ELR (cell line): Measurements from ENCODE around the gene AFDN.
A peak's percentile ranks its signal among the peaks of the same experiment; 100 is the strongest.

Experiments used
- DNase-seq: peaks from one replicate; pipeline ENCODE4 v3.0.0-alpha.2; 2015; ENCODE audit warnings: low read depth

The AFDN gene

GRCh38 chr6:167879612-167880011 is 52.9 kb downstream of the AFDN start:
- no peak for DNase-seq

DNA sequence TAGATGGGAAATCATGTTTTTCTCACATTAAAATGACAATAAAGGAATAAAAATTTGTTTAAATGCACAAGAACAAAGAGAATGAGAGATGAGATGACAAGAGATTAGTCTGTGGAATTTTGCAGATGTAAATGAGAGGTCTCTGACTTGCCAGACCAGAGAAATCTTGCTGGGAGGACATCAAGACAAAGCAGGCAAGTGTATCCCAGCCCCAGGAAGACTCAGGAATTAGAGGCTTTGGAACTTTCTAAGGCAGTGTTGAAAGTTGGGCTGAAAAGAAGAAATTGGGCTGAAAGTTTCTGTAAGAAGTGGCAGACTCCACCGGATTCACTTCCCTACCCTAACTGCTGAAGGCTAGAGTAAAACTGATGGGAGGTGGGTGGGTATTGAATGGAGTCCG is 54.6 kb downstream of the AFDN start:
- DNase-seq: no peak

DNA sequence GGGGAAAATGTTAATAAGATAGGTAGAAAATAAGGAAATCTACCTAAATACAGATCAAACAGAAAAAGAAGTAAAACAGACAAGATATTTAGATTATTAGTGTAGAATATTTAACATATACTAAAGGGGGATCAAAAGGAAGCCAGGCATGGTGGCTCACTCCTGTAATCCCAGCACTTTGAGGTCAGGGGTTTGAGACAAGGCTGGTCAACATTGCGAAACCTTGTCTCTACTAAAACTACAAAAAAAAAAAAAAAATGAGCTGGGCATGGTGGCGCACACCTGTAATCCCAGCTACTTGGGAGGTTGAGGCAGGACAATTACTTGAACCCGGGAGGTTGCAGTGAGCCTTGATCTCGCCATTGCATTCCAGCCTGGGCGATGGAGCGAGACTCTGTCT is 55.5 kb downstream of the AFDN start:
- DNase-seq: no peak

- no peak for DNase-seq
Observed at GRCh38 chr6:167888098-167888497, 61.4 kb downstream of the AFDN start.

- DNase-seq: peak; percentile 75
Observed at GRCh38 chr6:167892835-167893815, 66.4 kb downstream of the AFDN start.

DNA sequence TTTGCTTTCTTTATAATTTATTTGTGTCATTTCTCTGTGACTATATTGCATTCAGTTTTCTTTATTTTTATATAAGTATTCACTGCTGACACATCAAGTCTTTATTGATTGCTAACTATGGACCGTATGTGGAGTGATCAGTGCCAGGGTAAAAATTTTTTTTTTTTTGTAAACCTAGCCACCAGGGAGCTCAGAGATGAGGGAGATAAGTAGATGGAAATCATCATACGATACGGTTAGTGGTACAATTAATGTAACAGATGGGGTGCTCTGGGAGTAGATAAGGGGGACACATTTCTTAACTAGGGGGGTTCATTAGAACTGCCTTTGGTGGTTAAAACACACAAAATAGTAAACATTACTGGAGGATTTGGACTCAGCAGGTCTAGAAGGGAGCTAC is 68.3 kb downstream of the AFDN start:
- no peak for DNase-seq

- no peak for DNase-seq
Observed at GRCh38 chr6:167896648-167897047, 69.9 kb downstream of the AFDN start.

DNA sequence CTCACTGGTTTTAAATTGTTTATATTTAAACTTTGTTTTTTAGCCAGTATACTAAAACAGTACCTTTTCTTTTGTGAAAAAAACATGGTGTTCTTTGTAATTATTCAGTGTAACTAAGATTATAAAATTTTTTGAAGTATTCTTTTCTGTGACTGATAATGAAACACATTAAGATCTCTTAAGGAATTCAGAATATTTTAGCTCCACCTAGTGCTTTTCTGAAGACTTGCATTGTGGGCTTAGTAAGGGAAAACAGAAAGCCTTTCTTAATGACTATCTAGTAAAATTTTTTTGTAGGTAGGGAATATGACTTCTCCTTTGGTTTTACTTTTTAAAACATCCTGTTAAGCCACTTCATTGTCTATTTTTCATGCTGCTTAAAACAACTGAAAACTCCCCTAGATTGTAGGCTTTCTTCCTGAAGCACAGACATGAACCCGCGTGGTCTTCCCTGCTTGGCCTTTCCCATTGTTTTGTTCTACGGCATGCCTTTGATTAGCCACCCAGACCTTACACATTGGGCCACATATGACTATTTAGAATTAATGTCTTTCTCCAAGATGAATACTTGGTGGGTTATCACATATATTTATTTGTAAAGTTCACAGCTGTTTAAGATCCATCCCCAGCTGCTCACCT is 72.1 kb downstream of the AFDN start:
- peak; percentile 69 for DNase-seq

DNA sequence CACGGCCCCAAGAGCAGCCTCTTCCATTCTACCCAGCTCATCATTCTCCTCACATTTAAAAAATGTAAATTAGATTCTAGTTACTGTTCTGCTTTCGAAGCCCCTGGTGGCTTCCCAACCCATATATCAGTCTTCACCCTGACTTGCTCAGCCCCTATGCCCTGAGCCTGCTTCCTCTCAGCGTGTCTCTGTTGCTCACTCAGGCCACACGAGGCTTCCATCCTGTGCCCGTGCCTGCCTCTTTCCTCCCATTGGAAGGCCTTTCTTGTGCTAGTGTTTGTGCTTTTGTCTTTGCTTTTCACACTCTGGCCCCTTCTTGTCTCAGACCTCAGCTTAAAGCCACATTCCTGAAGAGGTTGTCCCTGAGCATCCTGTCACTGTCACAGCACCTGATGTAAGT is 78.1 kb downstream of the AFDN start:
- no peak for DNase-seq

DNA sequence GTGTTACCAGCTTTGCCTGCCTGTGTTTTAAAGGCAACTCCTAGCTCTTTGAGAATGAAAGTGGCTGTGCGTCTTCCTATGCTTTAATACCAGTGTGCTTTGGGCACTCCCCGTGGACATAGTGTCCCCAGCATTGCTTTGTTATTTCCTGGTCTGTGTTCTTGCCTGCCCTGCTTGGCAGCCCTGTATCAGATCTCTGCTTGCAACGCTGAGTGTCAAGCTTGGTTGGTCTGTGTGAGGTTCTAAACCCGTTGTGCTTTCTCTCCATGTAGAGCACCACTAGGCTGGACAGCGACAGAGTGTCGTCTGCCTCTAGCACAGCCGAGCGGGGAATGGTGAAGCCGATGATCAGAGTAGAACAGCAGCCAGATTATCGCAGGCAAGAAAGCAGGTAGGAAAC is 80.2 kb downstream of the AFDN start:
- DNase-seq: no peak

DNA sequence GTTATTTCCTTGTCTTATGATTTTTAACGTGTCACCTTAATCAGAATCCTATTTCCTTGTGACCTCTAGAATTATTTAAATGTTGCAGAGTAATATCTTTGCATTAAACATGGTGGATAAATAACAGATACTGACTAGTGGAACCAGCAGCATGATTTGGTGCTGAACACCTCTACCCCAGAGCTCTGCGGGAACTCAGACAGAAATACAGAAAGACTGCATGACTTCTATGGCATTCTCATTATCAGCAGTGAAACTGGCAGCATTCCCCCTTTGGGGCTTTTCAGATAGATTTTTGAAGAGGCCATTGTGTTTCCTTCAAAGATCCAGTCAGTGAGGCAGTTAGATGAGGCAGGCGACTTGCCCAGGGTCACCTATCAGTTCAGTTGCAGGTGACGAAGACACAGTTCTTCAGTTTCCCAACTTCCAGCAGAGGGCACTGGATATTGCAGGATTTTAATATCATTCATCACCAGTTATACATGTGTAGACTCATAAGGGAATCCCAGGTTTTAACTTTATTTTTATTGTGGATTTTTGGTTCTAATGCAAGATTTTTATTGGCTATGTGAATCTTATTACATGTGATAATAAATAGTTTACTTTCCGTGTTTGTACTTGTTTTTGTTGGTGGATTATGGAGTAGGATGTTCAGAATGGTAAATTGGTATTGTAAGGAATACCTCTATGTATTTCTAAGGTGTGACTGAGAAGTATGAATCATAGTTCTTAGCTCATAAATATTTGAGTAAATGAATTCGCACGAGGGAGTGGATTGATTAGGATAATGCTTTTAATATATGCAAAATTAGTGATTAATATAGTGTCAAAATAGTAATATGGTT is 81.3 kb downstream of the AFDN start:
- peak; percentile 49 for DNase-seq

- no peak for DNase-seq
Observed at GRCh38 chr6:167910007-167910406, 83.3 kb downstream of the AFDN start.

GRCh38 chr6:167910652-167911051 is 83.9 kb downstream of the AFDN start:
- DNase-seq: no peak

DNA sequence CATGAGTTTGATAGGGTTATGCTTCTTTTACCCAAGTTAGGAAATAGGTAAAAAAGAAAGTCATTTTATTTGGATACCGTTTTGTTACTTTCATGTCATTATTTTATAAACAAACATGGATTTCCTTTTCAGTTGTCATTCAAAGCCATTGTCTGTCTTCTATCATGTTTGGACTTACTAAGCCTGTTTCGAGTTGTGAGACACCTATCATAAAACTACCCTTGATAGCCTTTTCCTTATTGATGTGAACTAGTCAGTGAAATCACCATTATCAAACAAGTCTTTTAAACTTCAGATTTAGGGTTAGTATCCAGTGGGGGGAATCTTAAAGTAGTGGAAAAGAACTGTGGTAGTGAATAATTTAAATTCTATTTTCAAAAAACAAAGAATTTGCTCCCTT is 85.8 kb downstream of the AFDN start:
- no peak for DNase-seq

- no peak for DNase-seq
Observed at GRCh38 chr6:167913699-167914098, 87.0 kb downstream of the AFDN start.

DNA sequence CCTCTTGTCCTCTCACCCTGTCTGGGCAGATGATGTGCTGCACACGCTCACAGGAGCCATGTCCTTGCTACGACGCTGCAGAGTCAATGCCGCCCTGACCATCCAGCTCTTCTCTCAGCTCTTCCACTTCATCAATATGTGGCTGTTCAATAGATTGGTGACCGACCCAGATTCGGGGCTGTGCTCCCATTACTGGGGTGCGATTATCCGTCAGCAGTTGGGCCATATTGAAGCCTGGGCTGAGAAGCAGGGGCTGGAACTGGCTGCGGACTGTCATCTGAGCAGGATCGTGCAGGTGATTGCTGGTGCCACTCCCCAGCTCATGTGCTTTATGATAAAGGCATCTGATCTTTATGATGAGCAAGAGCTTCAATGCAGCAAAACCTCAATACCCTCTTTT is 88.4 kb downstream of the AFDN start:
- DNase-seq: no peak

DNA sequence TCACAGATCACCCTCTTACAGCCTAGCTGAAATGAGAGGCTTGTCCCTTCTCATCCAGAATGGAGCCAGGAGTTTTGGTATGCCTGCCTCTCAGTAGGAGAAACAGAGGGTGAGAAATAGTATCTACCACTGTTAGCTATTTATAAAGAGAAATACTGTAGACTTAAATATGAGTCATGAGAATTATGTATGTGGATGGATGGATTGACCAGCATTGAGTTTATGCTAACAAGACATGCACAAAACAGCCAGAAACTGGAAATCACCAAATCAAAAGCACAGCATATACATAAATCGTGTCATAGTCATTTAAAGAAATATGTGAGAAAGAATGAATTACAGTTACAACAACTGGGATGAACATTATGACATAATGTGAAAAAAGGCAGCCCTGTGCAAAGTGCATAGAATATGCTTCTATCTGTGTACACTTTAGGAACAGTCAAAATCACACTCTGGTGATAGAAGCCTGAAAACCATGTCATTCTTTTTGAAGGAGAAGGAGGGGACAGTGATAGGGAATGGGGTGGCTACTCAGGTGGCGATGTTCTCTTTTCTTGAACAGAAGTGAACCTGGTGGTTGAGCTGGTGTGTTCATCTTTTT is 90.9 kb downstream of the AFDN start:
- no peak for DNase-seq

GRCh38 chr6:167918548-167919278 is 92.0 kb downstream of the AFDN start:
- no peak for DNase-seq

- no peak for DNase-seq
Observed at GRCh38 chr6:167919349-167919748, 92.6 kb downstream of the AFDN start.

GRCh38 chr6:167920165-167920564 is 93.5 kb downstream of the AFDN start:
- DNase-seq: no peak

DNA sequence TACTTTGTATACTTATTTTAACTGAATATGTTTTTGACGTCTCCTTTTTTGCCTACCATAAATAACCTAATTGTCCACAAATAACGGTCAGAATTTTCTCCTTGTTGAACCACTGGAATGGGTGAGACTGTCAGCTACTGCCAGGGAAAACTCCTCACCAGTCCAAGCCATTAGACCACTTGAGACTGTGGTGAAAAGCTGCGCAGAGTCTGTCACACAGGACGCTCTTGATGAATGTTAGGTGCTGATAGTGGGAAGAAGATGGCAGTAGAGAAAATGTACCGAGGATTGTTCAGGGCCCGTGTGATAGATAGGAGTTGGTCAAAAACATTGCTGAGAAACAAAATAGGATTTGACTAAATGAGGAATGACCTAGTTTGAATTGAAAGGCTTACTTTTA is 95.1 kb downstream of the AFDN start:
- no peak for DNase-seq
